Measurements from ENCODE around the gene CD274.

- no peak for TF ChIP-seq CTCF (IDR thresholded peaks at IDR 0.05; ENCODE audit: low read length)
- TF ChIP-seq EZH2 (optimal IDR thresholded peaks at IDR 0.05; ENCODE audit: low read depth, low read length) = no peak
These were observed 13.9 kb upstream of the CD274 start for GRCh38 chr9:5436441-5436840.

Data from MM.1S (cell line).